SK-N-SH (cell line): ENCODE data around the gene USP40. TPM values are rescaled to one million over a fixed set of nuclear protein-coding genes. Genes with fewer than 3 reads are reported as not detected.

ENCODE experiments used
- CTCF ChIA-PET: fragments of 300-600, 350-600 bp; formaldehyde crosslinking; extraction: SDS; loops from one replicate; lab custom pipeline; 2021; lab: Yijun Ruan, JAX
- POLR2A ChIA-PET: fragments of 350-600 bp; sonication (Branson Sonifier 250); formaldehyde crosslinking; extraction: SDS; loops from one replicate; lab custom pipeline; 2020; ENCODE audit warnings: antibody characterized with exemption, inconsistent platforms; lab: Yijun Ruan, JAX
- DNase-seq: peaks from one replicate; pipeline ENCODE4 v3.0.0; 2012
- H2AFZ ChIP-seq: fragments of 200-600 bp; sonication (generic); 2 replicates; pipeline ENCODE4 v1.8.1; 2016; ENCODE audit warnings: antibody characterized with exemption, mild to moderate bottlenecking, low read depth
- H3F3A ChIP-seq: fragments of 200-600 bp; sonication (generic); replicated peaks from 2 replicates; pipeline ENCODE3; 2016; ENCODE audit warnings: antibody characterized with exemption, mild to moderate bottlenecking; ENCODE audit not compliant: insufficient read depth
- H3K27ac ChIP-seq, 2 experiments: fragments of 200-500 bp in 1 of 2; fragments of 200-600 bp in 1 of 2; sonication (Bioruptor generic) in 1 of 2; sonication (generic), shearing (Covaris generic) in 1 of 2; 2 replicates each; pipeline versions ENCODE4 v1.5.1 to v1.6.1; 2014 to 2016; ENCODE audit warnings: low read depth in 2 of 2, inconsistent platforms in 1 of 2, low read length in 1 of 2, mild to moderate bottlenecking in 1 of 2, mixed read lengths in 1 of 2
- H3K27me3 ChIP-seq: fragments of 200-600 bp; sonication (generic), shearing (Covaris generic); 2 replicates; pipeline ENCODE4 v1.6.1; 2016; ENCODE audit warnings: mixed run types; ENCODE audit not compliant: insufficient read depth
- H3K36me3 ChIP-seq, 2 experiments: fragments of 200-500 bp in 1 of 2; fragments of 200-600 bp in 1 of 2; sonication (Bioruptor generic) in 1 of 2; sonication (generic) in 1 of 2; replicated peaks in 1 of 2; 2 replicates each; pipeline versions ENCODE3 to v1.5.1; 2014 to 2016; ENCODE audit warnings: low read length in 1 of 2, mild to moderate bottlenecking in 1 of 2; ENCODE audit not compliant: insufficient read depth in 2 of 2, control insufficient read depth in 1 of 2
- H3K4me1 ChIP-seq, 2 experiments: fragments of 200-500 bp in 1 of 2; fragments of 200-600 bp in 1 of 2; sonication (Bioruptor generic) in 1 of 2; sonication (generic), shearing (Covaris generic) in 1 of 2; 2 replicates each; pipeline versions ENCODE4 v1.5.1 to v1.6.1; 2014 to 2016; ENCODE audit warnings: low read depth in 1 of 2, low read length in 1 of 2, mixed run types in 1 of 2; ENCODE audit not compliant: insufficient read depth in 2 of 2, control insufficient read depth in 1 of 2
- H3K4me2 ChIP-seq: fragments of 200-600 bp; sonication (generic), shearing (Covaris generic); 2 replicates; pipeline ENCODE4 v1.6.1; 2017; ENCODE audit warnings: mixed run types
- H3K4me3 ChIP-seq, 2 experiments: fragments of 200-500 bp in 1 of 2; fragments of 200-600 bp in 1 of 2; sonication (Bioruptor generic) in 1 of 2; sonication (generic), shearing (Covaris generic) in 1 of 2; 2 replicates each; pipeline versions ENCODE4 v1.5.1 to v1.8.1; 2014 to 2016; ENCODE audit warnings: low read depth in 2 of 2, inconsistent platforms in 1 of 2, low read length in 1 of 2, mild to moderate bottlenecking in 1 of 2, mixed read lengths in 1 of 2, moderate library complexity in 1 of 2
- H3K79me2 ChIP-seq: fragments of 200-600 bp; sonication (generic); 2 replicates; pipeline ENCODE4 v1.8.1; 2017; ENCODE audit warnings: mild to moderate bottlenecking; ENCODE audit not compliant: insufficient read depth
- H3K9ac ChIP-seq: fragments of 200-600 bp; sonication (generic); 2 replicates; pipeline ENCODE4 v1.6.1; 2017; ENCODE audit warnings: mixed run types
- H3K9me2 ChIP-seq: fragments of 200-600 bp; sonication (generic); 2 replicates; pipeline ENCODE4 v1.6.1; 2017; ENCODE audit warnings: mixed run types
- H3K9me3 ChIP-seq: fragments of 200-600 bp; sonication (generic); 2 replicates; pipeline ENCODE4 v1.6.1; 2017; ENCODE audit warnings: mixed run types, mild to moderate bottlenecking, moderate library complexity
- H4K20me1 ChIP-seq: fragments of 200-600 bp; sonication (generic); 2 replicates; pipeline ENCODE4 v1.6.1; 2017; ENCODE audit warnings: mild to moderate bottlenecking, mixed run types; ENCODE audit not compliant: insufficient read depth
- ELF1 ChIP-seq: IDR thresholded peaks from 2 replicates; pipeline ENCODE4 v1.4.0; 2012
- EP300 ChIP-seq, 2 experiments: IDR thresholded peaks; 2 replicates each; pipeline versions ENCODE4 v1.4.0 to v1.6.1; 2012; ENCODE audit warnings: borderline replicate concordance in 1 of 2, low read depth in 1 of 2, low read length in 1 of 2
- FOSL2 ChIP-seq: IDR thresholded peaks from 2 replicates; pipeline ENCODE4 v1.4.0; 2012; ENCODE audit warnings: low read depth, mild to moderate bottlenecking, moderate library complexity, borderline replicate concordance
- FOXJ3 ChIP-seq: sonication (generic); formaldehyde crosslinking; IDR thresholded peaks from 2 replicates; pipeline ENCODE4 v1.5.1; 2020; ENCODE audit warnings: mild to moderate bottlenecking, missing genetic modification reagents
- FOXM1 ChIP-seq: IDR thresholded peaks from 2 replicates; pipeline ENCODE4 v1.4.0; 2012; ENCODE audit warnings: low read depth, mild to moderate bottlenecking
- GABPA ChIP-seq: IDR thresholded peaks from 2 replicates; pipeline ENCODE4 v1.4.0; 2012; ENCODE audit warnings: low read depth, mild to moderate bottlenecking
- JUND ChIP-seq: IDR thresholded peaks from 2 replicates; pipeline ENCODE4 v1.4.0; 2012
- MEF2A ChIP-seq: IDR thresholded peaks from 2 replicates; pipeline ENCODE4 v1.4.0; 2012; ENCODE audit warnings: low read depth, borderline replicate concordance
- MXI1 ChIP-seq: IDR thresholded peaks from 2 replicates; pipeline ENCODE4 v1.6.1; 2012; ENCODE audit warnings: mild to moderate bottlenecking, low read depth, low read length, improper control_type of control experiment
- NFIC ChIP-seq: IDR thresholded peaks from 2 replicates; pipeline ENCODE4 v1.4.0; 2012; ENCODE audit warnings: borderline replicate concordance
- NRF1 ChIP-seq: IDR thresholded peaks from 2 replicates; pipeline ENCODE4 v1.6.1; 2012; ENCODE audit warnings: low read depth, mild to moderate bottlenecking, low read length
- POLR2AphosphoS5 ChIP-seq: IDR thresholded peaks from 2 replicates; pipeline ENCODE4 v1.6.1; 2012; ENCODE audit warnings: low read depth, low read length
- RCOR1 ChIP-seq: fragments of 150-350 bp; IDR thresholded peaks from 2 replicates; pipeline ENCODE4 v1.6.1; 2017; ENCODE audit warnings: antibody characterized with exemption, low read length
- RXRA ChIP-seq: IDR thresholded peaks from 2 replicates; pipeline ENCODE4 v1.4.0; 2012; ENCODE audit warnings: low read depth, mild to moderate bottlenecking, borderline replicate concordance
- SMC3 ChIP-seq: IDR thresholded peaks from 2 replicates; pipeline ENCODE4 v1.6.1; 2012; ENCODE audit warnings: low read depth, low read length, improper control_type of control experiment
- TAF1 ChIP-seq: IDR thresholded peaks from 2 replicates; pipeline ENCODE4 v1.6.1; 2012; ENCODE audit warnings: low read depth, mild to moderate bottlenecking, low read length, moderate library complexity, borderline replicate concordance
- TEAD4 ChIP-seq: IDR thresholded peaks from 2 replicates; pipeline ENCODE4 v1.4.0; 2012; ENCODE audit warnings: mild to moderate bottlenecking, borderline replicate concordance; ENCODE audit not compliant: insufficient read depth
- WGBS: methylation state at CpG from one replicate; pipeline ENCODE4 v1.1.6; 2017; ENCODE audit warnings: low lambda C conversion rate; 5-methylcytosine and 5-hydroxymethylcytosine counted together
- polyA plus RNA-seq, 3 experiments: library from polyadenylated mRNA; depleted of rRNA; stranded (reverse); fragments of >200 nt; gene quantifications; 2 replicates each; pipeline ENCODE4 v1.2.3, GENCODE V29; 2012
- TF ChIP-seq, protein P1 (sequence below): IDR thresholded peaks from 2 replicates; pipeline ENCODE4 v1.4.0; 2012; ENCODE audit warnings: low read depth, borderline replicate concordance

The USP40 gene
- polyA plus RNA-seq, 1 of the 3 experiments (the other 2 are of a cell fraction): 37.0 TPM

GRCh38 chr2:233473386-233473791 is 93.2 kb downstream of the USP40 start:
- Histone ChIP-seq H2AFZ (no peak overlapping the region), H3K4me2 (no peak overlapping the region), H3K27ac (no peak overlapping the region), H3K4me1 (peaks cover 0 to 5% of the 10 kb centered on the region in 2 experiments; a peak in 1 of 4 replicates), H3K36me3 (peaks cover 3 to 46% of the 10 kb centered on the region in 2 experiments), H3K9me3 (no peaks in the 10 kb centered on the region), H3K79me2 (no peaks in the 10 kb centered on the region), H3K4me3 (no peak overlapping the region), H3F3A (no peaks in the 10 kb centered on the region), H4K20me1 (no peaks in the 10 kb centered on the region), H3K9me2 (no peaks in the 10 kb centered on the region), H3K27me3 (no peaks in the 10 kb centered on the region), H3K9ac (no peak overlapping the region)
- TF ChIP-seq ELF1 (no peak), EP300 (IDR thresholded peaks at IDR 0.05; ENCODE audit: borderline replicate concordance in 1 of 2, low read depth in 1 of 2, low read length in 1 of 2) (no peak), MXI1 (no peak), FOXJ3 (CRISPR knock-in tag) (no peak), RXRA (no peak), SMC3 (no peak)
- POLR2A ChIA-PET: no interaction called here
- CTCF ChIA-PET: no interaction called here
- 95% methylated on average over 15 of the region's 19 CpGs for WGBS
- DNase-seq: no peak

- DNase-seq: no peak
- H3K4me3 ChIP-seq: no peak overlapping the region
- H3K9me2 ChIP-seq: no peaks in the 10 kb centered on the region
- no peaks in the 10 kb centered on the region for H3K27me3 ChIP-seq
- H3K4me1 ChIP-seq: peaks cover 0 to 5% of the 10 kb centered on the region in 2 experiments; a peak in 1 of 4 replicates
- ChIA-PET POLR2A (no interaction called here), CTCF (no interaction called here)
- H3K4me2 ChIP-seq: no peak overlapping the region
- peaks cover 4 to 42% of the 10 kb centered on the region in 2 experiments for H3K36me3 ChIP-seq
- no peak overlapping the region for H3K27ac ChIP-seq
- no peaks in the 10 kb centered on the region for H3K79me2 ChIP-seq
- no peaks in the 10 kb centered on the region for H4K20me1 ChIP-seq
- no peak for TF ChIP-seq POLR2AphosphoS5
- TF ChIP-seq GABPA: no peak
- no peak for TF ChIP-seq EP300 (IDR thresholded peaks at IDR 0.05; ENCODE audit: borderline replicate concordance in 1 of 2, low read depth in 1 of 2, low read length in 1 of 2)
- no peak for TF ChIP-seq TEAD4
- TF ChIP-seq FOXM1: no peak
- TF ChIP-seq NFIC: no peak
- TF ChIP-seq JUND: no peak
- TF ChIP-seq TAF1: no peak
- TF ChIP-seq, protein P1, sequence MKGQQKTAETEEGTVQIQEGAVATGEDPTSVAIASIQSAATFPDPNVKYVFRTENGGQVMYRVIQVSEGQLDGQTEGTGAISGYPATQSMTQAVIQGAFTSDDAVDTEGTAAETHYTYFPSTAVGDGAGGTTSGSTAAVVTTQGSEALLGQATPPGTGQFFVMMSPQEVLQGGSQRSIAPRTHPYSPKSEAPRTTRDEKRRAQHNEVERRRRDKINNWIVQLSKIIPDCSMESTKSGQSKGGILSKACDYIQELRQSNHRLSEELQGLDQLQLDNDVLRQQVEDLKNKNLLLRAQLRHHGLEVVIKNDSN: no peak
- no peak for TF ChIP-seq SMC3
- TF ChIP-seq RXRA: no peak
- TF ChIP-seq MEF2A: no peak
- no peak for TF ChIP-seq NRF1
- no peak for TF ChIP-seq RCOR1
- TF ChIP-seq FOSL2: no peak
- H2AFZ ChIP-seq: no peak overlapping the region
- H3K9me3 ChIP-seq: no peaks in the 10 kb centered on the region
- no peak overlapping the region for H3K9ac ChIP-seq
- peaks cover 1% of the 10 kb centered on the region for H3F3A ChIP-seq
- WGBS: 93% methylated on average over 8 of the region's 12 CpGs
Observed at GRCh38 chr2:233471291-233472035, 95.1 kb downstream of the USP40 start.
